Fibroblast of mammary gland (primary cell): ENCODE results near the gene UBE3B.
A peak's percentile ranks its signal among the peaks of the same experiment; 100 is the strongest.
"Not testable (repeated sequence)": the region's sequence is repeated elsewhere in the genome, so short reads cannot be mapped to it uniquely, and the experiment has no call there.

Experiments
- DNase-seq: peaks from one replicate; pipeline ENCODE4 v3.0.0-alpha.2; 2010; ENCODE audit warnings: low read depth
- H3K4me3 ChIP-seq: 2 replicates; pipeline ENCODE4 v1.5.1; 2011; ENCODE audit warnings: low read depth, mild to moderate bottlenecking, low read length, moderate library complexity; ENCODE audit not compliant: control insufficient read depth
- CTCF ChIP-seq: conservative IDR thresholded peaks from 2 replicates; pipeline ENCODE4 v1.5.1; 2011; ENCODE audit warnings: low read depth, low read length, inconsistent platforms; ENCODE audit not compliant: control insufficient read depth, insufficient read depth

Gene UBE3B

GRCh38 chr12:109464642-109465351 is 12.6 kb upstream of the UBE3B start:
- peak; percentile 45 for DNase-seq
- no peak for TF ChIP-seq CTCF
- H3K4me3 ChIP-seq: no peak overlapping the region

GRCh38 chr12:109466305-109466704 is 11.1 kb upstream of the UBE3B start:
- no peak overlapping the region for H3K4me3 ChIP-seq
- DNase-seq: no peak
- TF ChIP-seq CTCF: no peak

- no peak for DNase-seq
- H3K4me3 ChIP-seq: no peak overlapping the region
- TF ChIP-seq CTCF: no peak
Observed at GRCh38 chr12:109466821-109467220, 10.6 kb upstream of the UBE3B start.

- no peak overlapping the region for H3K4me3 ChIP-seq
- TF ChIP-seq CTCF: no peak
- no peak for DNase-seq
Observed at GRCh38 chr12:109467978-109468676, 9.3 kb upstream of the UBE3B start.

GRCh38 chr12:109469517-109469916 is 7.9 kb upstream of the UBE3B start:
- peak; percentile 84 for DNase-seq
- TF ChIP-seq CTCF: no peak
- H3K4me3 ChIP-seq: no peak overlapping the region

GRCh38 chr12:109473006-109473405 is 4.4 kb upstream of the UBE3B start:
- no peak for DNase-seq
- no peak overlapping the region for H3K4me3 ChIP-seq
- no peak for TF ChIP-seq CTCF

- DNase-seq, H3K4me3 ChIP-seq: not testable (repeated sequence)
Observed at GRCh38 chr12:109473526-109474270, 3.7 kb upstream of the UBE3B start.
